Caco-2 (cell line): ENCODE data around the gene FKBP7. TPM values are rescaled to one million over a fixed set of nuclear protein-coding genes. Genes with fewer than 3 reads are reported as not detected.

Source experiments
- BruUV-seq: library from RNA; stranded (reverse); fragments of 400-500 nt; replicated peaks from 2 replicates; lab custom pipeline; 2021; lab: Mats Ljungman, UMichigan
- CTCF ChIA-PET: fragments of 300-600 bp; sonication (Branson Sonifier 250); formaldehyde crosslinking; loops from one replicate; lab custom pipeline; 2022; ENCODE audit warnings: antibody characterized with exemption; lab: Charles Lee
- POLR2A ChIA-PET: fragments of 300-600 bp; sonication (Branson Sonifier 250); formaldehyde crosslinking; loops from one replicate; lab custom pipeline; 2022; ENCODE audit warnings: antibody characterized with exemption; lab: Charles Lee
- DNase-seq, 2 experiments: peaks; one replicate each; pipeline versions ENCODE4 v3.0.0 to v3.0.0-alpha.2; 2020 to 2022
- H3K27me3 ChIP-seq: replicated peaks from 2 replicates; pipeline ENCODE4 v1.6.0; 2011; ENCODE audit warnings: low read length; ENCODE audit not compliant: control insufficient read depth, insufficient read depth
- H3K36me3 ChIP-seq: 2 replicates; pipeline ENCODE4 v1.5.1; 2011; ENCODE audit warnings: low read length; ENCODE audit not compliant: control insufficient read depth, insufficient read depth
- H3K4me1 ChIP-seq: fragments of 250-450 bp; sonication (Bioruptor Pico); 2 replicates; pipeline ENCODE4 v1.5.1; 2020; ENCODE audit warnings: mild to moderate bottlenecking
- H3K4me3 ChIP-seq: 2 replicates; pipeline ENCODE4 v1.5.1; 2011; ENCODE audit warnings: low read depth, mild to moderate bottlenecking, control low read depth, low read length
- H3K9me3 ChIP-seq: fragments of 250-450 bp; sonication (Bioruptor Pico); 2 replicates; pipeline ENCODE4 v1.5.1; 2020; ENCODE audit warnings: mild to moderate bottlenecking, moderate library complexity
- H3K27ac Mint-ChIP-seq: one replicate; pipeline ENCODE4 v1.8.0; 2022; ENCODE audit warnings: mixed read lengths; ENCODE audit not compliant: unreplicated experiment
- H3K27me3 Mint-ChIP-seq: one replicate; pipeline ENCODE4 v1.8.0; 2022; ENCODE audit warnings: mixed read lengths; ENCODE audit not compliant: insufficient read depth, unreplicated experiment
- H3K36me3 Mint-ChIP-seq: one replicate; pipeline ENCODE4 v1.8.0; 2022; ENCODE audit warnings: mild to moderate bottlenecking, mixed read lengths; ENCODE audit not compliant: insufficient read depth, unreplicated experiment
- H3K4me1 Mint-ChIP-seq: one replicate; pipeline ENCODE4 v1.8.0; 2022; ENCODE audit warnings: low read depth, mixed read lengths; ENCODE audit not compliant: unreplicated experiment
- H3K4me3 Mint-ChIP-seq: one replicate; pipeline ENCODE4 v1.8.0; 2022; ENCODE audit warnings: mild to moderate bottlenecking, moderate library complexity, mixed read lengths; ENCODE audit not compliant: unreplicated experiment
- H3K9me3 Mint-ChIP-seq: one replicate; pipeline ENCODE4 v1.8.0; 2022; ENCODE audit warnings: mixed read lengths; ENCODE audit not compliant: unreplicated experiment
- intact Hi-C: fragments of 100-400 bp; cut with micrococcal nuclease; formaldehyde crosslinking; loops from one replicate; pipeline ENCODE4 v1.10.0; 2022; ENCODE audit not compliant: unreplicated experiment
- total RNA-seq: library from RNA; stranded (reverse); gene quantifications from 2 replicates; pipeline ENCODE4 v1.2.3, GENCODE V29; 2022
- TF ChIP-seq, protein P1 (sequence below), 2 experiments: fragments of 200-600 bp in 1 of 2; IDR thresholded peaks; 1 replicate in 1 of 2; 2 replicates in 1 of 2; pipeline versions ENCODE4 v1.5.1 to v1.8.0; 2011 to 2022; ENCODE audit warnings: antibody characterized with exemption in 1 of 2, control low read depth in 1 of 2, inconsistent platforms in 1 of 2, low read depth in 1 of 2, low read length in 1 of 2, mild to moderate bottlenecking in 1 of 2, moderate library complexity in 1 of 2; ENCODE audit not compliant: insufficient read depth in 1 of 2, severe bottlenecking in 1 of 2, unreplicated experiment in 1 of 2

FKBP7 gene
- total RNA-seq, 1 experiment from 2014 or later, result 2.4 TPM

DNA sequence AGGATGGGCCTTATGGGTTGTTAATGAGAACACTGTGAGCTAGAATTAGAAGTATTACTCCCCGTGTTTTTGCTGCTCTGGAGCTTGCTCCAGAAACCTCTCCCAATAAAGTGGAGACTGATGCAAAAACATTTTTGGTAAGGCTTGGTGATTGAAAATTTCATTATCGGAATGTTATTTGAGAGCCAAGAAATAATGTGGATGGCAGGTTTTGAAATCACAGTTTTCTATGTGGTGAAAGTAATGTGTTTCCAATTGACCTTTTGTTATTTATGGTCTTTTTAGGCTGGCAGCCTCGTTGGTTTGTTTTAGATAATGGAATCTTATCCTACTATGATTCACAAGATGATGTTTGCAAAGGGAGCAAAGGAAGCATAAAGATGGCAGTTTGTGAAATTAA, 7.0 kb upstream of the FKBP7 start:
- BruUV-seq, result no TSS peak
- POLR2A ChIA-PET, result no interaction called here
- Histone ChIP-seq H3K9me3 (no peaks in the 10 kb centered on the region), H3K36me3 (0 out of 2 replicates have a peak, but pooled peaks cover 1% of the 10 kb centered on the region), H3K27me3 (no peaks in the 10 kb centered on the region), H3K4me3 (no peak overlapping the region), H3K4me1 (peaks cover 5% of the 10 kb centered on the region; the same call in 1 of the 2 replicates)
- Mint-ChIP-seq H3K27me3 (no peaks in the 10 kb centered on the region), H3K4me1 (peaks cover 14% of the 10 kb centered on the region), H3K27ac (no peak overlapping the region), H3K36me3 (peaks cover 7% of the 10 kb centered on the region), H3K9me3 (no peaks in the 10 kb centered on the region), H3K4me3 (no peak overlapping the region)
- CTCF ChIA-PET, result no interaction called here
- intact Hi-C loops, result no loop called here
- DNase-seq, result no peak
- TF ChIP-seq, protein P1, sequence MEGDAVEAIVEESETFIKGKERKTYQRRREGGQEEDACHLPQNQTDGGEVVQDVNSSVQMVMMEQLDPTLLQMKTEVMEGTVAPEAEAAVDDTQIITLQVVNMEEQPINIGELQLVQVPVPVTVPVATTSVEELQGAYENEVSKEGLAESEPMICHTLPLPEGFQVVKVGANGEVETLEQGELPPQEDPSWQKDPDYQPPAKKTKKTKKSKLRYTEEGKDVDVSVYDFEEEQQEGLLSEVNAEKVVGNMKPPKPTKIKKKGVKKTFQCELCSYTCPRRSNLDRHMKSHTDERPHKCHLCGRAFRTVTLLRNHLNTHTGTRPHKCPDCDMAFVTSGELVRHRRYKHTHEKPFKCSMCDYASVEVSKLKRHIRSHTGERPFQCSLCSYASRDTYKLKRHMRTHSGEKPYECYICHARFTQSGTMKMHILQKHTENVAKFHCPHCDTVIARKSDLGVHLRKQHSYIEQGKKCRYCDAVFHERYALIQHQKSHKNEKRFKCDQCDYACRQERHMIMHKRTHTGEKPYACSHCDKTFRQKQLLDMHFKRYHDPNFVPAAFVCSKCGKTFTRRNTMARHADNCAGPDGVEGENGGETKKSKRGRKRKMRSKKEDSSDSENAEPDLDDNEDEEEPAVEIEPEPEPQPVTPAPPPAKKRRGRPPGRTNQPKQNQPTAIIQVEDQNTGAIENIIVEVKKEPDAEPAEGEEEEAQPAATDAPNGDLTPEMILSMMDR (IDR thresholded peaks at IDR 0.05; ENCODE audit: insufficient read depth in 1 of 2, low read depth in 1 of 2, low read length in 1 of 2, severe bottlenecking in 1 of 2, unreplicated experiment in 1 of 2), result no peak

DNA sequence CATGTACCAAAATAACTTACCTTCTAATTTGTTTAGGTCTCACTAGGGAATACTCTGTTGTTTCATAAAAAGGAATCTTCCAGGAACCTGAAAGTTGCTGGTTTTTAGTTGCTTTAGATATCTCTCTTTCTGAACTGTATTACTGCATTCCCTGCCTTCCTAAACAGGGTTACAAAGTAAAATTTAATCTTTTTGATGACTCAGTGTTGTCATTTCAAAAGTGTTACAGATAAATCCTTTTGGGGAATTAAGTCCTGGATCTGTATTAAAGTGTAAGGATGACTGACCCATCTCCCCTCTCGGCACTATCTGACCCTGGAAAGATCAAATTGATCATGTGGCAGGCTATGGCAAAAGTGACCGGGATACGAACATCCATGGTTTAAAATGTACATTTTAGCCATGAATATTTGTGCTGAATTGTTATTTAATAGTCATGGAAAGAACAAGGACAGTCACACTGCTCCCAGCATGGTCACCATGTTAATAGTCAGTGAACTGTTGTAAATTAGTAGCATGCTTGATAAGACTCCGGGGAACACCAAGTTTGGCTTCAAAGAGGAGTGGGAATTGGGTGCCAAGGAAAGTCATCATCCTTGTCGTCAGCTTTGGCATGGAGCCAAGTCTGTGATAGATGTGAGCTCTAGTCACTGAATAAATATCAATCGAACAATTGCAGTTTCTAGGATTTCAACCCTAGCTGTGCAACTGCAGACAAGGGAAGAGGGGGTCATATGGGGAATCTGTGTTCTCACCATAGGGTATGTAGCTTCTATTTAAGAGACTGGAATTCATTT, 6.0 kb upstream of the FKBP7 start:
- Mint-ChIP-seq H3K4me3 (no peak overlapping the region), H3K9me3 (no peaks in the 10 kb centered on the region), H3K27ac (no peak overlapping the region), H3K36me3 (peaks cover 13% of the 10 kb centered on the region), H3K4me1 (peaks cover 7% of the 10 kb centered on the region), H3K27me3 (no peaks in the 10 kb centered on the region)
- Histone ChIP-seq H3K4me1 (peaks cover 5% of the 10 kb centered on the region; the same call in 1 of the 2 replicates), H3K4me3 (no peak overlapping the region), H3K27me3 (no peaks in the 10 kb centered on the region), H3K9me3 (no peaks in the 10 kb centered on the region), H3K36me3 (0 out of 2 replicates have a peak, but pooled peaks cover 1% of the 10 kb centered on the region)
- DNase-seq, result no peak
- TF ChIP-seq, protein P1 (IDR thresholded peaks at IDR 0.05; ENCODE audit: insufficient read depth in 1 of 2, low read depth in 1 of 2, low read length in 1 of 2, severe bottlenecking in 1 of 2, unreplicated experiment in 1 of 2), result no peak
- intact Hi-C loops, result no loop called here
- ChIA-PET POLR2A (no interaction called here), CTCF (no interaction called here)
- no TSS peak for BruUV-seq

DNA sequence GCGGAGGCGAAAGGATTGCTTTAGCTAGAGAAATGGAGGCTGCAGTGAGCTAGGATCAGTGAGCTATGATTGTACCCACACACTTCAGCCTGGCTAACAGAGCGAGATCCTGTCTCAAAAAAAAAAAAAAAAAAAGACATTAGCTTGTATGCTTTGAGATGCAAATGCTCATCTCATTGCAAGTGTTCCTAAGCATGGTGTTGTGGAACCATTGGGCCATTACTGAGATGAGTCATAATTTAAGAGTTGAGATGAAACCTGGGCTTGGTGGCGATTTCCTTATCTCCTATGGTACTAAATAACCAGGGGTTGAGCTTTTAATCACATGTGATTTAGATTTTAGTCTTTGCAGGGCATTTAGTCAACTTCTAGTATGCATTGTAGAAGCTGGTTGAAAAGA, 4.0 kb upstream of the FKBP7 start:
- no TSS peak for BruUV-seq
- intact Hi-C loops, result no loop called here
- Mint-ChIP-seq H3K36me3 (peaks cover 24% of the 10 kb centered on the region), H3K4me1 (peaks cover 5% of the 10 kb centered on the region), H3K27ac (no peak overlapping the region), H3K27me3 (no peaks in the 10 kb centered on the region), H3K9me3 (no peaks in the 10 kb centered on the region), H3K4me3 (no peak overlapping the region)
- CTCF ChIA-PET, result interaction anchor here (0.7 kb wide), 1 partner anchor 40 kb away, joined by 3 read pairs; no protein-coding TSS in a partner anchor
- DNase-seq, result no peak
- Histone ChIP-seq H3K4me3 (no peak overlapping the region), H3K36me3 (0 out of 2 replicates have a peak, but pooled peaks cover 1% of the 10 kb centered on the region), H3K27me3 (no peaks in the 10 kb centered on the region), H3K4me1 (peaks cover 5% of the 10 kb centered on the region; the same call in 1 of the 2 replicates), H3K9me3 (no peaks in the 10 kb centered on the region)
- TF ChIP-seq, protein P1 (IDR thresholded peaks at IDR 0.05; ENCODE audit: insufficient read depth in 1 of 2, low read depth in 1 of 2, low read length in 1 of 2, severe bottlenecking in 1 of 2, unreplicated experiment in 1 of 2), result no peak
- POLR2A ChIA-PET, result no interaction called here
